Kidney glomerular epithelial cell (primary cell): Measurements from ENCODE around the gene ASCC1.
A peak's percentile ranks its signal among the peaks of the same experiment; 100 is the strongest.
"Not testable (repeated sequence)": the region's sequence is repeated elsewhere in the genome, so short reads cannot be mapped to it uniquely, and the experiment has no call there.

Experiments used
- DNase-seq: peaks from one replicate; lab custom pipeline; 2025; lab: John Stamatoyannopoulos, UW

Gene ASCC1

DNA sequence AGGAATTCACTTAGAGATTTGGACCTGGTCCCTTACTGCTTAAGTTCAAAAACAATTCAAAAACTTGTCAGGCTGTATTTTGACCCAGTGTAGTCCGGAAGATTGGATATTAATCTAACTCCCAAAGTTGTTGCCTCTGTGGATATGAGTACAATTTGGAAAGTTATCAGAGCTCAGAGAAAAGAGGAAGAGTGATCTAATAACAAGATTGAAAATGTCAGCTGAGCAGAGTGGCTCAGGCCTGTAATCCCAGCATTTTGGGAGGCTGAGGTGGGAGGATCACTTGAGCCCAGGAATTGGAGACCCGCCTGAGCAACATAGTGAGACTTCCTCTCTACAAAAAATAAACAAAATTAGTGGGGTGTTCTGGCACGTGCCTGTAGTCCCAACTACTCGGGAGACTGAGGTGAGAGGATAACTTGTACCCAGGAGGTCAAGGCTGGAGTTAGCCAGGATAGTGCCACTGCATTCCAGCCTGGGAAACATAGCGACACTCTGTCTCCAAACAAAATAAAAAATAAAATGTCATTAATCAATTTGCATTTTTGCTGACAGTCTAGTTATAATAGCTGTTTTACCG, 3.2 kb upstream of the ASCC1 start:
- DNase-seq = no peak

DNA sequence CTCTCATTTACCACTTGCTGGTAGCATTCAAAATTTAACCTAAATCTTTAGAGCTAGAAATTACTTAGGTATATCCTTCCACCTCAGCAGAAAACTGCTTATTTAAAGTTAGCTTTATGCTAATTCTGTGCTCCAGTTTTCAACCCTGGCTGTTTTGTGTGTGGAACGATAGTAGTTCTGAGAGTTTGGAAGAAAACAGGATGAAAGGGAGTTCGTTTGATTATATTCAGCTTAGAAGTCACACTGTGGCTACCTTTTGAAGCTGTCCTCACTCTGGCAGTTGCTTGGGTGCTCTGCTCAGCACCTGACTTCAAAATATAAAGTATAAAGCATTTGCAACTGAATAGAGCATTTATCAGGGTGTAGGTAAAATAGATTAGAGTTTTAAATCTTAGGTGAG, 2.6 kb upstream of the ASCC1 start:
- no peak for DNase-seq

DNA sequence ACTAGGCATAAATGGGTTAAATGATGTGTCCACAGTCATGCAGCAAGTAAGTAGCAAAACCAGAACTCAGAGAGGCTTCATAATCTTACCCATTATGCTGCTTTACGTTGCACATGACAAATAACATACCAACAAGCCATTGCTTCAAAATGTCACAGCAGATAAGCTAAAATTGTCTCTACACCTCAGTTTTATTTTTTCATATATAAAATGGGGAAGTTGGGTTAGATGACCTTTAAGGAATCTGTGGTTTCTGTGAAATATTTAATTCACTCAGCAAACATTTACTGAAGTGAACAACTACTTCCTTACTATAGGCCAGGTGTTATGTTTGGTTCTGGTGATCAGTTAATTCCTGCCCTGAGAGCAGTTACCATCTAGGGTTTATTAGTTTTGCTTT, 2.2 kb upstream of the ASCC1 start:
- DNase-seq = no peak

DNA sequence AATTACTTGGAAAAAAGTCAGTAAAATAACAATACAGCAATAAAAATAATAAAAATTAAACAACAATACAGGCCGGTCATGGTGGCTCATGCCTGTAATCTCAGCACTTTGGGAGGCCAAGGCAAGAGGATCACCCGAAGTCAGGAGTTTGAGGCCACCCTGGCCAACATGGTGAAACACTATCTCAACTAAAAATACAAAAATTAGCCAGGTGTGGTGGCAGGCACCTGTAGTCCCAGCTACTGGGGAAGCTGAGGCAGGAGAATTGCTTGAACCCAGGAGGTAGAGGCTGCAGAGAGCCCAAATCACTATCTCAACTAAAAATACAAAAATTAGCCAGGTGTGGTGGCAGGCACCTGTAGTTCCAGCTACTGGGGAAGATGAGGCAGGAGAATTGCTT, 4.2 kb downstream of the ASCC1 start:
- DNase-seq = not testable (repeated sequence)

DNA sequence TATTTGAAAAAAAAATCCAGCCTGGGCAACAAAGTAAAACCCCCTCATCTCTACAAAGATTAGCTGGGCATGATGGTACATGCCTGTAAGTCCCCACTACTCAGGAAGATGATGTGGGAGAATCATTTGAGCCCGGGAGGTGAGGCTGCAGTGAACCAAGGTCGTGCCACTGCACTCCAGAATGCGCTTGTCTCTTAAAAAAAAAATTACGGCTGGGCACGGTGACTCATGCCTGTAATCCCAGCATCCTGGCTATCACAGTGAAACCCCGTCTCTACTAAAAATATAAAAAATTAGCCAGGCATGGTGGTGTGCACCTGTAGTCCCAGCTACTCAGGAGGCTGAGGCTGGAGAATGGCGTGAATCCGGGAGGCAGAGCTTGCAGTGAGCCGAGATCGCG, 4.7 kb downstream of the ASCC1 start:
- not testable (repeated sequence) for DNase-seq

DNA sequence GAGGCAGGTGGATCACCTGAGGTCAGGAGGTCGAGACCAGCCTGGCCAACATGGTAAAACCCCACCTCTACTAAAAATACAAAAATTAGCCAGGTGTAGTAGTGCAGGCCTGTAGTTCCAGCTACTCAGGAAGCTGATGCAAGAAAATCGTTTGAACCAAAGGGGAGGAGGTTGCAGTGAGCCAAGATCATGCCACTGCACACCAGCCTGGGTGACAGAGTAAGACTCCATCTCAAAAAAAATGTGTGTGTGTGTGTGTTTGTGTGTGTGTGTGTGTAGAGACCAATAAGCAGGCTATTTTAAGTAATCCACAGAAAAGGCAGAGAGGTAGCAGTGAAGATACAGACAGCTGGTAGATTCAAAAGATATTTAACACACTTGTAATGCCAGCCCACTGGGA, 7.5 kb downstream of the ASCC1 start:
- DNase-seq = not testable (repeated sequence)

DNA sequence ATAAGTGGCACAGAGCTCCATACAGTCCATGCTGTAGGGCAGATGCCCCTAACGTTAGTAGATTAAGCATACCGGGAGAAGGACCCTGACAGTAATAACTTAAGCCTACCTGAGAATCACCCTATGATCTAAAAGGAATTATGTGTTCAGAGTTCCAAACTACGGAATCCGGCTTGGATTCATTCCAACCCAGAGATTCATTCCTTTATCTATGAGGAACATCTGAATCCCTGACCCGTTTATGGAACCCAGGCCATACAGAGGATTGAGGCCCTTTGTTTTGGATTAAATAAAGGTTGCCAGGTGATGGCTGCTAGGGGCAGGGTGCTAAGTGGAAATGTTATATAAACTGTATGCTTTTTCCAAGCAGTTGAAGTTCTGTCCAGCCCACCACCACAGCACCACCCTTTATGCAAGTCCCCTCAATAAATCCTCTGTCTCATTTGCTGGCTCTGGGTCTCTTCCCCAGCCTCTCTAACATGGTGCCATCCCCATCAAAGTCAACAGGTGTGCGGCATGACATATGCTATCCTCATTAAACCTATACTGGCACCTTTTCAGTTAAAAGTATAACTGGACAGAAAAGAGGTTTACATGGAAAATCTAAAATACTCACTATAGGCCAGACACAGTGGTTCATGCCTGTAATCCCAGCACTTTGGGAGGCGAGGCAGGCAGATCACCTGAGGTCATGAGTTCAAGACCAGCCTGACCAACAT, 9.4 kb downstream of the ASCC1 start:
- DNase-seq = no peak

DNA sequence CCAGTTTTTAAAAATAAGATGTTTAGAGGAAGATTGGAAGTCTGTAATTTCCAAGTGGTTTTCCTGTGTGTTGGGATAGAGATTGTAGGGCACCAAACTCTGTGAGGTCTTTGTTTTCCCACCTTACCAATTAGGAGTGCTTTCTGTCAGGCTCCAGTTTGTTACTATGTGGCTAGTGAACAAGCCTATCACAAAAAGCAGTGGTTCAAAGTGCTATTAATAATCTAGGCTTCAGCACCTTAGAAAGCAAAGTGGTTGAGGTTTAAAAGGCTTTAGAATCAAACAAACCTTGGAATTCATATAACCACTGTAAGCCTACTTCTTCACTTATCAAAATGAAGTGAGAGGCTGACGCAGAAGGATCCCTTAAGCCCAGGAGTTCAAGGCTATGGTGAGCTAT, 11.4 kb downstream of the ASCC1 start:
- DNase-seq = no peak

DNA sequence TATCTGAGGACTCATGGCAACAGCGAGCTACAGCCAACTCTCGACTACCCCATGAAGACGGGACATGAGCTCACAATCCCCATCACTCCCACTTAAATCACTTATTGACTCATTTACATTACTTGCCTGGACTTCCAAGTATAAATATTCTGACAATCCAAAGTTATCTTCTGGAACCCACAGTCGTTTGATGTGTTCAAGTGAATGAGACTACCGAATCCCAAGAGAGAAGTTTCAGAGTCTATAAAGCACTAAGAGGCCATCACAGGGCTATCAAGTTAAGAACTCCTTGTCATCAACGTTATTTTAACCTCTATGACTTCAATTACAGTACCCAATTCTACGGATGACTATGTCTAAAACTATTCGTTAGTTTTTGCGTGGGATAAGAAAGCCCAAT, 11.8 kb downstream of the ASCC1 start:
- DNase-seq = no peak

DNA sequence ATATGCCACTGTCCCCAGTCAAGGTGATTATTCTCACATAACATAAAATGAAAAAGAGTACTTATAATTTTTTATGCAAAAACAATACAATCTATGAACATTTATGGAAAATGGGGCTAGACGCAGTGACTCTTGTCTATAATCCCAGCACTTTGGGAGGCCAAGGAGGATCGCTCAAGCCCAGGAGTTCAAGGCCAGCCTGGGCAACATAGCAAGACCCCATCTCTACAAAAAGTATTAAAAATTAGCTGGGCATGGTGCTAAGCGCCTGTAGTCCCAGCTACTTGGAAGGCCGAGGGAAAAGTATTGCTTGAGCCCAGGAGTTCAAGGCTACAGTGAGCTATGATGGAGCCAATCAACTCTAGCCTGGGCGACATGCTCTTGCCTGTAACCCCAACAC, 14.8 kb downstream of the ASCC1 start:
- DNase-seq = no peak

DNA sequence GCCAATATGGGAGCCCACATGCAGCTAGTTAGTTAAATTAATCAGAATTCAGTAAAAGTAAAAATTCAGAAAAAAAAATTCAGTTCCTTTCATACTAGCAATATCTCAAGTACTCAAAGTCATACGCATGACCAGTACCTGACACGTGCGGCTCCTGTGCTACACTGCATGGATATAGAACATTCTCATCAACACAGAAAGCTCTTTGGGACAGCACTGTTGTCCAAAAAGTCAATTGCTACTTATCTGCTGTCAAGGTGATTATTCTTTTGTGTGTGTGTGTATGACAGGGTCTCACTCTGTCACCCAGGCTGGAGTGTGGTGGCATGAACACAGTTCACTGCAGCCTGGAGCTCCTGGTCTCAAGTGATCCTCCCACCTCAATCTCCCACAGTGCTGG, 15.2 kb downstream of the ASCC1 start:
- no peak for DNase-seq

DNA sequence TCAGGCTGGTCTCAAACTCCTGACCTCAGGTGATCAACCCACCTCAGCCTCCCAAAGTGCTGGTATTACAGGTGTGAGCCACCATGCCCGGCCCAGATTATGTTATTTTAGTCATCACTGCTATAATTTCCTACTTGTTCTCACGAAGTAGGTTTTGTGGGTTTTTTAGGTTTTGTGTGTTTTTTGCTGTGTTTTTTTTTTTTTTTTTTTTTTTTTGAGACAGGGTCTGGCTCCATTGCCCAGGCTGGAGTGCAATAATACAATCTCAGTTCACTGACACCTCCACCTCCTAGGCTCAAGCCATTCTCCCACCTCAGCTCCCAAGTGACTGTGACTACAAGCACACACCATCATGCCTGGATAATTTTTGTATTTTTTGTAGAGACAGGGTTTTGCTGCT, 21.1 kb downstream of the ASCC1 start:
- DNase-seq = no peak

DNA sequence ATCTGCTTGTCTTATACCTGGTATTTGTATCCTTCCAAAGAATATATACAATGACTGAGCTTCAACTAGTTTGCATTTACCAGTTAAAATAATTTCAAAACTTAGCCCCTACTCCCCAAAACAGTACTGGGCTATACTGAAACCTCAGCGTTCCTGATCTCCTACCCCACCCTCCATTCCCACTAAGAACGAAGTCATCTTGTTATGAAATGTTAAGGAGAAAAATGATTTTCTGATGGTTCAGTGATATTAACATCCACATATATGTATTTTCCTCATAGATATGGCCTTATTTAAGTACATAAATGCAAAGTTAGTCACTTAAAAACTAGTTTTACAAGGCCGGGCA, 29.1 kb downstream of the ASCC1 start:
- no peak for DNase-seq

DNA sequence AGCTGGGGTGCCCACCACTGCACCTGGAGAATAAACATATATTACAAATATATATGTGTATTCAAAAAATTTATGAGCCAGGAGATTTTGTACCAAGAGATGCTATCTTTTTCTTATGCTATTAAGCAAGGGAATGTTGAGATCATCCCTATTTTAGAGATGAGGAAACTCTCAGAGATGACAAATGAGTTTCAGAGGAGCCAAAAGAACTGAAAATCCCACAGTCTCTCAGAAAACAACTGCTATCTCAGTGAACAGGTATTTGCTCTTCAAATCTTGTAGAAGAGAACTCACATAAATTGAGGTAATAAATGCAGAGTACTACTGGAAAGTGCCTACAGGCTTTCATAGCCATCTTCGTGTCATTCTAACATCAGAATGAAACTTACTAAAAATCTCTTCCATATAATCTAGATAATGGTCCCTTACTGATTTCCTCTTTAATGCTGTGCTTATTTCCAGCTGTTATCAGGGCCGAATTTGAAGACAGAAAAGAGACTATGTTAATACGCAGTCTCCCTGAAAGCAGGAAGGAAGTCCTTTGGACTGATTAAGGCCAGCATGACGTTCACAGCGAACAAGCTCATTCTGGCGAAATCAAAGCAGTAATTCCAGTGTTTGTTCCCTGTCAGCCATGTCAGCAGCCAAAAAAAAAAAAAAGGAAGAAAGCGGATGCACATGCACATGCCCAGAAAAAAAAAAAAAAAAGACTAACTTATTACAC, 29.7 kb downstream of the ASCC1 start:
- DNase-seq = no peak

DNA sequence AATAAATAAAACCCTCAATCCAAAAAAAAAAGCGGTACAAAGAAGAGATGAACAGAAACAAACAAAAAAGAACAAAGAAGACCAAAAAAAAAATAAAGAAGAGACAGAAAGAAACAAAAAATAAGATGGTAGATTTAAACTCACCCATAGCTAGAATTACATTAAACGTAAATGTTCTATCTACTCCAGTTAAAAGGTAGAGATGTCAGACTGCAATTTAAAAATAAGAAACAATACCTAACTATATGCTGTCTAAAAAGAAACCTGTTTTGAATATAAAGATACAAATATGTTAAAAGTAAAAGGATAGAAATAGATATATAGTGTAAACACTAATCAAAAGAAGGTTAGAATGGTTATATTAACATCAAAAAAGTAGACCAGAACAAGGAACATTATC, 31.9 kb downstream of the ASCC1 start:
- no peak for DNase-seq

DNA sequence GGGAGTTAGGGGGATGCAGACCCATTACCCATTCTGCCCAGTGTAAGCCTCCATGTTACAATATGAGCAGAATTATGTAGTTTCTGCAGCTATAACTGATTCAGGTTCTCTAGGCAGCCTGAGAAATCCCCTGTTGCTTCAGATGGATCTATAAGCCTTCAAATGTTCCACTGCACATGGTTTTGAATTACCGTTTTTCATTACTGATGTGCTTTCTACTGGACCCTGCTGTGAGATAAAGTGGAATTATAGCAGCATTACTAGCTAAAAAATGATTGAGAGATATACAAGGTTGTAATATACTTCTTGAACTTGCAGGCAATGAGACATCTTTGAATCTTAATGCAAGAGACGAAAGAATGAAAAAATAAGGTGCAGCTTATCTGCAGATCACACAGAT, 38.6 kb downstream of the ASCC1 start:
- DNase-seq = no peak

DNA sequence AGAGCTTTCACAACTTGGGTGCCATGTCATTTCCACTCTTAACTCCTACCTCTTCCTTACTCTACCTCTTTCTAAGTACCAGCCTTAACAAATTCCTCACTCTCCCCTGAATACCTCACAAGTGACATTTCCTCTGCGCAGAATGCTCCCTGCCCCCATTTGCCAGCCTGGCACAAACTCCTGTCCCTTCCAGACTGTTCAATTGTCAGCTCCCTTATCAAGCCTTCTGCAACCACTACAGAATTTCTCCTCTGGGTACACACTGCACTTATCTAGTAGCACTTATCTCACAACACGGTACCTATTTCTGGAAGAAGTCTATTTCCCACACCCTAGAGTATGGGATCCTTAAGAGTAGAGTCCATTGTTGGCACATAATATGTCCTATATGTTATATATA, 39.4 kb downstream of the ASCC1 start:
- no peak for DNase-seq

DNA sequence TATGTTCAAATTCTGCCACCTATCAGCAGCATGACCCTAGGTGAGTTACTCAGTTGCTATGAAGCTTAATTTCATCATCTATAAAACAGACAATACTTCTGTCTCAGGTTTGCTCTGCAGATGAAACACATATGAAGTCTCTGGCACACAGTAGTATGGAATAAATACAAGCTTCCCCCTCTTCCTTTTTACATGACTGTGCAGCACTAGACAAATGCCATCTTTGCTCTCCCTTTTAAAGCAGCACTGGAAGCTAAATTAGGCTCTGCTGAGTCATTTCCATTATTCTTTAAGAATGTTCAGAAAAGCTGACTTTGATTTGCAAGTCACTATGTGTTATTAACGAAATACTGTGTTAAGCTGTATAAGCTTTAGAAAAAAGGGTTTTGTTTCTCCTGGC, 40.9 kb downstream of the ASCC1 start:
- DNase-seq = peak; percentile 5

DNA sequence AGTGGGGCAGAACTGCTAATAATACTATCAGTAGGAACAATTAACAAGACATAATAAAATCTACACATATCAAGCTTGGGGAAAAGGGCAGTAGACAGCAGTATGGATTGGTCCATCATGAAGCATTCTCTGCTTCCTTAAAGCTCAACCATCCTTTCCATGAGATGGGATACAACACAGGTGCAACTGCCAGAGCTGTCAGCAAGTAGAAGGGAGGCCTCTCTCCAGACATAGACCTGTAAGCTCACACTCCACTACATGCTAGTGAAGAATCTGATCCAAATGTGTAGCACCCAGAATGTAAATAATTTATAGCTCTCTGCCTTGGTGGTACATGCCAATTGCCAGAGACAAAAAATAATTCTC, 41.8 kb downstream of the ASCC1 start:
- no peak for DNase-seq

DNA sequence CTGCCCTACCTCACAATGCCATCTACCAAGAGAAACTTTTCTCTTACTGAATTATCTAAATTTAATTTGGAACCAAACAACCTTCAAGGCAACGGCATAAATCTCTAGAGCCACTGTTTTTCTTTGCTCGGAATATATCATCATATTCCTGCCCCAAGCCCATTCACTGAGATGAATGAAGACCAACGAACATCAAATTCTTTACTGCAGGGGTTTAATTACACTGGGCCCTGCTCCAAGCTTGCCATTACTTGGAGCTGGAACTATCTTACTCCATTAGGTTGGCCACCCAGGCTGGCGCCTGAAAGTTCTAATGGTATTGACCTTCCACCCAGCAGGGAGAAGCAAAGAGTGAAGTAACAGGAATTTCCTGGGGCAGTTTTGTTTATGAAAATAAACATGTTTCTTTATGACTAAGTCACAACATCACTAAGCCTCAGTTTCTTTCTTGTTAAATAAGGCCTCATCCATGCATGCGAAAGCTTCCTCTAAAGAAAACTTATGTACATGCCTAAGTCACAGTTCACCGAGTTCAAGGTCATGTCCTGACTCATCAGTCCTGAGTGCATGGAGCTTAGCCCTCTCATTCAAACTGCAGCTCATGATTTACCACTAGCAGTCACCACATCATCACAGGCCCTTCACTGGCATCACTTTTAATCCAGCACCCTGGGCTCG, 42.3 kb downstream of the ASCC1 start:
- peak; percentile 78 for DNase-seq

DNA sequence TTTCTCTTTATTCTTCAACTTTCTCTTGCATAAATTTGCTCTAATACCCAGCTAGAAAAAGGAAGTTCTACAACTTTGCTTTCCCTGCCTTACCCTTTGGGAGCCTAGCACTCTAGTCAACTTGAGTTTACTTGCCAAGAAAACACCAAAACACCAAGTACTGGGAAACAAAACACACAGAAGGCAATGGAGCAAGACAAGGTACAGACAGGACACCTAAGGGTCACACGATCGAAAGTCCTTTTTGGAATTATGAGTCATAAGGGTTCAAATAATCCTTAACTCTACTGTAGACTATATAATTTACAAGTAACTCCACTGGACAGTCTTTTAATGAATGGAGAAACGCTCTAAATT, 42.8 kb downstream of the ASCC1 start:
- DNase-seq = no peak

DNA sequence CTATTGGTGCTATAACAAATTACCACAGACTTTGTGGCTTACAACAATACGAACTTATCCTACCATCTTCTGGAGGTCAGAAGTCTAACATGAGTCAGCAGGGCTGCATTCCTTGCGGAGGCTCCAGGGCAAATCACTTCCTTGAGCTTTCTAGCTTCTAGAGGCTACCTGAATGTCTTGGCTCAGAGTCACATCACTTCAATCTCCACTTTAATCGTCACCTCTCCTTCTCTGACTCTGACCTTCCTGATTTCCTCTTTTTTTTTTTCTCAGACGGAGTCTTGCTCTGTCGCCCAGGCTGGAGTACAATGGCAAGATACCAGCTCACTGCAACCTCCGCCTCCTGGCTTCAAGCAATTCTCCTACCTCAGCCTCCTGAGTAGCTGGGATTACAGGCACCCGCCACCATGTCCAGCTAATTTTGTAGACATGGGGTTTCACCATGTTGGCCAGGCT, 44.9 kb downstream of the ASCC1 start:
- peak; percentile 95 for DNase-seq

DNA sequence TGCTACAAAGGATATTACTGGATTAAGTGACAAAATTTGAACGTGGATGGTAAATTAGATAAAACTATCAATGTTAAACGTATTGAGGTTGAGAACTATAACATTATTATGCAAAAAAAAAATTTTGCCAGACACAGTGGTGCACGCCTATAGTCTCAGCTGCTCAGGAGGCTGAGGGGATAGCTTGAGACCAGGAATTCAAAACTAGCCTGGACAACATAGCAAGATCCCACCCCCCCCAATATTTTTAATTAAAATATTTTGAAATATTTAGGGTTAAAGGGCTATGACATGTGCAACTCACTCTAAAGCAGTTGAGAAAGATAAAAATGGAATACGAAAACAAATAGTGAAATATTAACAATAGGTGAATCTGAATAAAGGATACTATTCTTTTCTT, 45.3 kb downstream of the ASCC1 start:
- DNase-seq = no peak
